Endothelial cell (in vitro differentiated cells): ENCODE data around the gene PHRF1. TPM values are rescaled to one million over a fixed set of nuclear protein-coding genes. Genes with fewer than 3 reads are reported as not detected.

ENCODE experiments used
- DNase-seq: peaks from one replicate; pipeline ENCODE4 v3.0.0; 2021; ENCODE audit warnings: low spot score
- H3K27ac Mint-ChIP-seq: one replicate; pipeline ENCODE4 v1.8.0; 2021; ENCODE audit warnings: mixed read lengths, inconsistent platforms; ENCODE audit not compliant: unreplicated experiment
- H3K27me3 Mint-ChIP-seq: one replicate; pipeline ENCODE4 v1.8.0; 2021; ENCODE audit warnings: mild to moderate bottlenecking, moderate library complexity, mixed read lengths, inconsistent platforms; ENCODE audit not compliant: unreplicated experiment
- H3K36me3 Mint-ChIP-seq: one replicate; pipeline ENCODE4 v1.8.0; 2021; ENCODE audit warnings: mild to moderate bottlenecking, low read depth, mixed read lengths, inconsistent platforms; ENCODE audit not compliant: unreplicated experiment
- H3K4me1 Mint-ChIP-seq: one replicate; pipeline ENCODE4 v1.8.0; 2021; ENCODE audit warnings: mild to moderate bottlenecking, mixed read lengths, inconsistent platforms; ENCODE audit not compliant: unreplicated experiment
- H3K4me3 Mint-ChIP-seq: one replicate; pipeline ENCODE4 v1.8.0; 2021; ENCODE audit warnings: mild to moderate bottlenecking, mixed read lengths, inconsistent platforms; ENCODE audit not compliant: unreplicated experiment
- H3K9me3 Mint-ChIP-seq: one replicate; pipeline ENCODE4 v1.8.0; 2021; ENCODE audit warnings: mixed read lengths, inconsistent platforms; ENCODE audit not compliant: unreplicated experiment
- total RNA-seq: library from RNA; stranded (reverse); fragmentation: NEBNext Ultra II Directional; extraction: Animal tissue kit (Norgen Biotek cat#: 25700); gene quantifications from one replicate; pipeline ENCODE4 v1.2.1, GENCODE V29; 2021; ENCODE audit not compliant: unreplicated experiment
- TF ChIP-seq, protein P1 (sequence below): fragments of 200-600 bp; sonication (generic); IDR thresholded peaks from one replicate; pipeline ENCODE4 v1.5.0; 2021; ENCODE audit warnings: antibody characterized with exemption; ENCODE audit not compliant: unreplicated experiment

PHRF1 gene
- total RNA-seq, 1 donor from 2014 or later, result 29.5 TPM

DNA sequence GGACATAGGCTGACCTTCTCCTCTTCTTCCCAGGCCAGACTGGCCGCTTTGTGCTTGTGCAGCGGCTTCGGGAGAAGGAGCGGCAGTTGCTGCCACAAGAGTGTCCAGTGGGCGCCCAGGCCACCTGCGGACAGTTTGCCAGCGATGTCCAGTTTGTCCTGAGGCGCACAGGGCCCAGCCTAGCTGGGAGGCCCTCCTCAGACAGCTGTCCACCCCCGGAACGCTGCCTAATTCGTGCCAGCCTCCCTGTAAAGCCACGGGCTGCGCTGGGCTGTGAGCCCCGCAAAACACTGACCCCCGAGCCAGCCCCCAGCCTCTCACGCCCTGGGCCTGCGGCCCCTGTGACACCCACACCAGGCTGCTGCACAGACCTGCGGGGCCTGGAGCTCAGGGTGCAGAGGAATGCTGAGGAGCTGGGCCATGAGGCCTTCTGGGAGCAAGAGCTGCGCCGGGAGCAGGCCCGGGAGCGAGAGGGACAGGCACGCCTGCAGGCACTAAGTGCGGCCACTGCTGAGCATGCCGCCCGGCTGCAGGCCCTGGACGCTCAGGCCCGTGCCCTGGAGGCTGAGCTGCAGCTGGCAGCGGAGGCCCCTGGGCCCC lies 14.1 kb upstream of the PHRF1 start:
- no peaks in the 10 kb centered on the region for H3K9me3 Mint-ChIP-seq
- H3K4me3 Mint-ChIP-seq, result peak overlapping the region; percentile 88
- TF ChIP-seq, protein P1, sequence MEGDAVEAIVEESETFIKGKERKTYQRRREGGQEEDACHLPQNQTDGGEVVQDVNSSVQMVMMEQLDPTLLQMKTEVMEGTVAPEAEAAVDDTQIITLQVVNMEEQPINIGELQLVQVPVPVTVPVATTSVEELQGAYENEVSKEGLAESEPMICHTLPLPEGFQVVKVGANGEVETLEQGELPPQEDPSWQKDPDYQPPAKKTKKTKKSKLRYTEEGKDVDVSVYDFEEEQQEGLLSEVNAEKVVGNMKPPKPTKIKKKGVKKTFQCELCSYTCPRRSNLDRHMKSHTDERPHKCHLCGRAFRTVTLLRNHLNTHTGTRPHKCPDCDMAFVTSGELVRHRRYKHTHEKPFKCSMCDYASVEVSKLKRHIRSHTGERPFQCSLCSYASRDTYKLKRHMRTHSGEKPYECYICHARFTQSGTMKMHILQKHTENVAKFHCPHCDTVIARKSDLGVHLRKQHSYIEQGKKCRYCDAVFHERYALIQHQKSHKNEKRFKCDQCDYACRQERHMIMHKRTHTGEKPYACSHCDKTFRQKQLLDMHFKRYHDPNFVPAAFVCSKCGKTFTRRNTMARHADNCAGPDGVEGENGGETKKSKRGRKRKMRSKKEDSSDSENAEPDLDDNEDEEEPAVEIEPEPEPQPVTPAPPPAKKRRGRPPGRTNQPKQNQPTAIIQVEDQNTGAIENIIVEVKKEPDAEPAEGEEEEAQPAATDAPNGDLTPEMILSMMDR, result no peak
- peaks cover 22% of the 10 kb centered on the region for H3K27me3 Mint-ChIP-seq
- H3K27ac Mint-ChIP-seq, result no peak overlapping the region
- H3K36me3 Mint-ChIP-seq, result peaks cover 3% of the 10 kb centered on the region
- DNase-seq, result no peak
- peaks cover 3% of the 10 kb centered on the region for H3K4me1 Mint-ChIP-seq

DNA sequence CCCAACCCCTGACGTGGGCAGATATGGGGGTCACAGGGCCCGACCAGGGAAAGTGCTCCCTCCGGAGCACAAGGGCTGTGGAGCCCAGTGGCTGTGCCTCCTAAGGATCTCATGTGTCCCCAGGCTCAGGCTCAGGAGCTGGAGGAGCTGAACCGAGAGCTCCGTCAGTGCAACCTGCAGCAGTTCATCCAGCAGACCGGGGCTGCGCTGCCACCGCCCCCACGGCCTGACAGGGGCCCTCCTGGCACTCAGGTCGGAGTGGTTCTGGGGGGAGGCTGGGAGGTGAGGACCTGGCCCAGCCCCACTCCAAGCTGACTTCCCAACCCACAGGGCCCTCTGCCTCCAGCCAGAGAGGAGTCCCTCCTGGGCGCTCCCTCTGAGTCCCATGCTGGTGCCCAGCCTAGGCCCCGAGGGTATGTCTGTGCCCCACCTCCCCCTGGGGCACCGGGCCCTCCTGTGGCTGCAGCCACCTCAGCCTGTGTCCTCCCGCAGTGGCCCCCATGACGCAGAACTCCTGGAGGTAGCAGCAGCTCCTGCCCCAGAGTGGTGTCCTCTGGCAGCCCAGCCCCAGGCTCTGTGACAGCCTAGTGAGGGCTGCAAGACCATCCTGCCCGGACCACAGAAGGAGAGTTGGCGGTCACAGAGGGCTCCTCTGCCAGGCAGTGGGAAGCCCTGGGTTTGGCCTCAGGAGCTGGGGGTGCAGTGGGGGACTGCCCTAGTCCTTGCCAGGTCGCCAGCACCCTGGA lies 13.0 kb upstream of the PHRF1 start:
- Mint-ChIP-seq H3K4me3 (no peak overlapping the region), H3K4me1 (peaks cover 3% of the 10 kb centered on the region), H3K36me3 (peaks cover 3% of the 10 kb centered on the region), H3K27ac (no peak overlapping the region), H3K9me3 (no peaks in the 10 kb centered on the region), H3K27me3 (peaks cover 22% of the 10 kb centered on the region)
- DNase-seq, result no peak
- TF ChIP-seq, protein P1, result no peak

DNA sequence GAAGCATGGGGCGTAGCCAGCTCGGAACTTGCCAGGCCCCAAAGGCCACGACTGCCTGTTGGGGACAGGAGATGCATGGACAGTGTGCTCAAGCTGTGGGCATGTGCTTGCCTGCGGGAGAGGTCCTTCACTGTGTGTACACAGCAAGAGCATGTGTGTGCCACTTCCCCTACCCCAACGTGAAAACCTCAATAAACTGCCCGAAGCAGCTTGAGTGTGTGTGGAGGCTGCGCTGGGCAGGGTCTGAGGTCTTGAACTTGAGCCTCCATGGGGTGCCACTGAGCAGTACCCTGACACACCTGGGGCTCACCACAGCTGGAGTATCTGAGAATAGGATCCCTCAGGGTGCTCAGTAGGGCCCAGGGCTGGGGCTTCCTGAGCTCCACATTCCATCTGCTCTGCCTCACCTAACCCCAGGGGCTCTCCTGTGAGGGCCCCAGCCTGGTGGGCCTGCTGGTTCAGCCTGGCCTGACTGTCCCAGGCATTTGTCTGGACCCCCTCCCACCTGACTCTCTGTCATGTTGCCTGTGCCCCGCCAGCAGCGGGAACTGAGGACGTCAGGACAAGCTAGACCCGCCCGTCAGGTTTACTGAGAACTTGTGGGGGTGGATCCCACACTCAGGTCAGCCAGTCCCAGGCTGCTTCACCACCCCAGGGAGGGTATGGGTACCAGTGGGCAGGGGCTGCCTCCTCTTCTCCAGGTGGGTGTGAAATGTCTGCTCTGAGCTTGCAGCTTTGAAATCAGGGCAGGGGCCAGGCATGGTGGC lies 12.3 kb upstream of the PHRF1 start:
- H3K9me3 Mint-ChIP-seq, result no peaks in the 10 kb centered on the region
- peaks cover 3% of the 10 kb centered on the region for H3K36me3 Mint-ChIP-seq
- peaks cover 3% of the 10 kb centered on the region for H3K4me1 Mint-ChIP-seq
- H3K27me3 Mint-ChIP-seq, result peaks cover 19% of the 10 kb centered on the region
- no peak overlapping the region for H3K4me3 Mint-ChIP-seq
- no peak for DNase-seq
- TF ChIP-seq, protein P1, result no peak
- peak overlapping the region; percentile 18 for H3K27ac Mint-ChIP-seq

DNA sequence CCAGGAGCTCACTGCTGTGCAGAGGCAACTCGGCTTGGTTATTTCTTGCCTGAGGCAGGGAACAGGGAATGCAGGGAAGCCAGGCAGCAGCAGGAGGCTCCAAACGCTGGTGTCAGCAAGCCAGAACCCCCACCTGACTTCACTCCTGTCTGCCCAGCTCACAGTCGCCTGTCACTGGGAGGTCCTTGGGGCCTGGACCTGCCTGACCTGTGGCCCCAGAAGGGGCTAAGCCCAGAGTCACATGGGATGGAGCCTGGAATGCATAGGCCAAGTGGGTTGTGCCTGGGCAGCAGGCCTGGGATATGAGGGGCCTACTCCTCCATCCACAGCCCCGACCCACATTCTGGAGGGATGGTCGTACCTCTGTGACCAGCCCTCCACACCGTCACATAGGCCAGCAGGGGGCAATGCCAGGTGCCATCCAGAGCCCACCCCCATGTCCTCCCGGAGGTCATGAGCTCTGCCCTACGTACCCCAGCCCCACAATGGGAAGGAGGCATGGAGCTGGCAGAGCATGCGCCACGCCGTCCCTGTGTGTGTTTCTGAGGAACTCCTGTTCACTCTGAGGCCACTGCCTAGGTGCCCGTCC lies 10.3 kb upstream of the PHRF1 start:
- H3K9me3 Mint-ChIP-seq, result no peaks in the 10 kb centered on the region
- no peak overlapping the region for H3K4me3 Mint-ChIP-seq
- TF ChIP-seq, protein P1, result no peak
- H3K36me3 Mint-ChIP-seq, result no peaks in the 10 kb centered on the region
- DNase-seq, result no peak
- peaks cover 19% of the 10 kb centered on the region for H3K27me3 Mint-ChIP-seq
- no peaks in the 10 kb centered on the region for H3K4me1 Mint-ChIP-seq
- no peak overlapping the region for H3K27ac Mint-ChIP-seq
